HUES48 (cell line): ENCODE measurements around the gene PDZRN4.
"Not testable (repeated sequence)": the region's sequence is repeated elsewhere in the genome, so short reads cannot be mapped to it uniquely, and the experiment has no call there.

Source experiments
- H3K27ac ChIP-seq: one replicate; pipeline ENCODE4 v1.7.0; 2013; ENCODE audit warnings: low read depth, low read length, inconsistent platforms
- H3K27me3 ChIP-seq: 2 replicates; pipeline ENCODE4 v1.6.1; 2013; ENCODE audit warnings: mild to moderate bottlenecking, low read length; ENCODE audit not compliant: control insufficient read depth, insufficient read depth
- H3K36me3 ChIP-seq: 2 replicates; pipeline ENCODE4 v1.6.1; 2013; ENCODE audit warnings: low read length; ENCODE audit not compliant: control insufficient read depth, insufficient read depth
- H3K4me1 ChIP-seq: 2 replicates; pipeline ENCODE4 v1.6.1; 2013; ENCODE audit warnings: mild to moderate bottlenecking, low read length; ENCODE audit not compliant: control insufficient read depth, insufficient read depth
- H3K4me3 ChIP-seq: 2 replicates; pipeline ENCODE4 v1.5.1; 2013; ENCODE audit warnings: mild to moderate bottlenecking, low read depth, low read length
- H3K9ac ChIP-seq: 2 replicates; pipeline ENCODE4 v1.6.1; 2013; ENCODE audit warnings: mild to moderate bottlenecking, low read depth, low read length, moderate library complexity
- H3K9me3 ChIP-seq: 2 replicates; pipeline ENCODE4 v1.6.1; 2013; ENCODE audit warnings: low read length; ENCODE audit not compliant: control insufficient read depth, insufficient read depth

PDZRN4 gene

GRCh38 chr12:41605545-41606305, 417.6 kb downstream of the PDZRN4 start:
- Histone ChIP-seq H3K9me3 (0 out of 2 replicates have a peak, but pooled peaks cover 3% of the 10 kb centered on the region), H3K4me1 (peaks cover 31% of the 10 kb centered on the region), H3K27ac (no peak overlapping the region), H3K27me3 (no peaks in the 10 kb centered on the region), H3K36me3 (no peaks in the 10 kb centered on the region), H3K9ac (no peak overlapping the region), H3K4me3 (no peak overlapping the region)

DNA sequence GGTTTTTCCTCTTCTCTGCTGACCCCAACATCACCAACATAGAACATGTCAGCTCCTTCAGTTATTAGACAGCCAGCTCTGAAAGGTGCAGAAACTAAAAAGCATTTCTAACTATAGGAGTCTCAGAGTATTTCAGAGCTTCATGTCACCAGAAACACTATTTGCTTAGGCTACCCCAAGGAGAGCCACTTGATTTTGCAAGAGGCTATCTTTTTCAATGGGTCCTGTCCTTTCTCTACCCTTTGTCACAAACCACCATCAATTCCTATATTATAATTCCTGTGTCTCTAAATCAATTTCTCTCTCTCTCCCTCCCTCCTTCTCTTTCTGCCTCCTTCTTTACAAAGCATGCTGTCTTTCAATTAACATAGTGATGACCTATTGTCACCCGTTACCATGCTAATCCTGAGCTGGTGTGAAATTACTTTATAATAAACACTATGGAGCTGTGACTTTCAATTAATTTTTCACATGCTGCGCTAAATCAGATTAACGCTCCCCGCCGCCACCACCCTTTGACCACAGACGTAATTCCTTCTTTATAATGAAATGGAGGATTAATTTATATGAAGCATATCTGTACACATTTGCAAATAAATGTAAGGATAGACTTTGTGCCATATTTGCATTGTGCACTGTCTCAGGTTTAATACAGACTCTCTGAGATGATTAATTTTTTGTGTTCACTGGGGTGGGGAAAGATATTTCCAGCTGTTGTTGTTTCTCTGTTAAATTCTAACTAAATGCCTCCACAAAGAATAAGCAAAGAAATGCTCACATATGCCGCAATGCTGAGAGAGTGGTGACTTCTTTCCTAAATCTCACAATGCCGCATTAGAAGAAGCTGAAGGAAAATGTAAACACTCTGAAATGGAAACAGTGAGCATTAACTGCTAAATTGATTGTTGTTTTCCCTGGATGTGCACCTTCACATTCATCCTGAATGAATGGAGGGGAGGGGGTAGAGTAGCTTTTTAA, 418.6 kb downstream of the PDZRN4 start:
- Histone ChIP-seq H3K27ac (no peak overlapping the region), H3K4me3 (no peak overlapping the region), H3K36me3 (no peaks in the 10 kb centered on the region), H3K4me1 (peaks cover 31% of the 10 kb centered on the region), H3K27me3 (no peaks in the 10 kb centered on the region), H3K9ac (no peak overlapping the region), H3K9me3 (no peaks in the 10 kb centered on the region)

DNA sequence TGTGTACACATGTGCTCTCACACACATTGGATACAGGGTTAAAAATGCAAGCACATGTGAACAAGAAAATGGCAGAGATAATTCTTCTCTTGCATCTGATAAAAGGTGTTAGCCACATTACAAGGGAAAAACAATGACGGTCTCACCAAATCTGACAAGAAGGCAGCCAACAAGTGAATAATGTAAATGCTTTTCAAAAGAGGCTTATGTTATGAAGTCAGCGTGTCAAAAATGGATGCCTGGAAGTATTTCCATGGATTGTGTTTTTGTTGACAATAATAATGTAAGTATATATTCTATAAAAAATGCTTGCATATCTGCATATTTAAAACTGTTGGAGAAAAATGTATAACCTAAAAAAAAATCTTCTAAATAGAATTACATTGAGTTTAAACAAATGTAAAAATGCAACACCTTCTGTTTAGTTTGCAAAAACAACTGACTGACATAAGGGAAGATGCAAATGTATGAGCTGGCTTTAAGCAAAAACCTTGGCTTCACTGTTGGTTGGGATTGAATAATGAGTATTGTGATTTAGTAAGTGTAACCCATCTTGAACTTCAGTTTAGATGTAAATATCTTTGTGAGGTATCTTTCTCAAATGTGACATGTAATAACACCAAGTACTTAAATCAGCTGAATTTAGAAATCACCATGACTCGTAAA, 424.9 kb downstream of the PDZRN4 start:
- Histone ChIP-seq H3K36me3 (no peaks in the 10 kb centered on the region), H3K4me1 (peaks cover 8% of the 10 kb centered on the region; the same call in 1 of the 2 replicates), H3K4me3 (no peak overlapping the region), H3K9me3 (no peaks in the 10 kb centered on the region), H3K27me3 (no peaks in the 10 kb centered on the region), H3K9ac (no peak overlapping the region), H3K27ac (no peak overlapping the region)

DNA sequence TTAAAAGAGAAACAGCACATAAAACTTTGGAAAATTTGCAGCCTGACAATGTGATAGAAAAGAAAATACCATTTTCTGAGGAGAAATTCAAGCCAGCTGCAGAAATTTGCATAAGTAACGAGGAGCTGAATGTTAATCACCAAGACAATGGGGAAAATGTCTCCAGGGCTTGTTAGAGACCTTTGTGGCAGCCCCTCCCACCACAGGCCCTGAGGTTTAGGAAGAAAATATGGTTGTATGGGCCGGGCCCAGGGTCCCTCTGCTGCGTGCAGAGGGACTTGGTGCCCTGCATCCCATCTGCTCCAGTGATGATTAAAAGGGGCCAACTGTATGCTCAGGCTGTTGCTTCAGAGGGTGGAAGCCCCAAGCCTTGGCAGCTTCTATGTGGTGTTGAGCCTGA, 427.1 kb downstream of the PDZRN4 start:
- H3K27ac ChIP-seq, H3K9ac ChIP-seq, H3K4me3 ChIP-seq, H3K27me3 ChIP-seq, H3K9me3 ChIP-seq, H3K36me3 ChIP-seq: not testable (repeated sequence)
- peaks cover 16% of the 10 kb centered on the region for H3K4me1 ChIP-seq

- Histone ChIP-seq H3K4me3 (no peak overlapping the region), H3K27ac (no peak overlapping the region), H3K9me3 (no peaks in the 10 kb centered on the region), H3K4me1 (peaks cover 18% of the 10 kb centered on the region), H3K27me3 (no peaks in the 10 kb centered on the region), H3K36me3 (no peaks in the 10 kb centered on the region), H3K9ac (no peak overlapping the region)
These were observed 431.6 kb downstream of the PDZRN4 start for GRCh38 chr12:41619705-41620104.

DNA sequence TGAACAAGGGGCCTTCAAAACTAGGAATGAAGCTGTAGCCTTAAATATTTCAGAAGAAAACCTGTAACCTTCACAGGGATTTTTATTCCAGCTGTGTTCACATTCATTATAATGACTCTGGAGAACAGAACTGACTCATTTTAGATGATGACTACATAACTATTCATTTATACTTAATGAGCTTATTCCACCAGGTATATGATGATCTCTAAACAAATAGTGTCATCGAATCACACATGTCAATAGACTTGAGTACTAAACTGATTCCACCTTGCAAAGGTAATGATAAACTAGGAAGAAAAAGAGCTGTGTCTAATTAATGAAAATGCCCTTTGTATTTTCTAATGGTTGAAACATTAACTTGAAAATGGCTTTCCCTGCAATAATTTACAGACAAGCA, 433.2 kb downstream of the PDZRN4 start:
- Histone ChIP-seq H3K27ac (no peak overlapping the region), H3K9me3 (no peaks in the 10 kb centered on the region), H3K4me1 (peaks cover 16% of the 10 kb centered on the region), H3K36me3 (no peaks in the 10 kb centered on the region), H3K4me3 (no peak overlapping the region), H3K27me3 (no peaks in the 10 kb centered on the region), H3K9ac (no peak overlapping the region)
